Hepatocyte (in vitro differentiated cells): ENCODE data around the gene TRIM17.

Experiments used
- EZH2 ChIP-seq: fragments of 200-600 bp; sonication (generic); IDR thresholded peaks from 2 replicates; pipeline ENCODE4 v1.6.1; 2016; ENCODE audit warnings: antibody characterized with exemption, mild to moderate bottlenecking, borderline replicate concordance
- EZH2phosphoT487 ChIP-seq: fragments of 200-600 bp; sonication (generic); IDR thresholded peaks from one replicate; pipeline ENCODE4 v1.6.1; 2018; ENCODE audit warnings: antibody characterized with exemption, mild to moderate bottlenecking, low read depth, moderate library complexity; ENCODE audit not compliant: unreplicated experiment, severe bottlenecking
- TF ChIP-seq, protein P1 (sequence below): fragments of 200-600 bp; sonication (generic); IDR thresholded peaks from 2 replicates; pipeline ENCODE4 v1.5.1; 2016; ENCODE audit warnings: antibody characterized with exemption, mild to moderate bottlenecking; ENCODE audit not compliant: poor library complexity

GRCh38 chr1:228460821-228461220 lies 44.2 kb upstream of the TRIM17 start:
- TF ChIP-seq, protein P1, sequence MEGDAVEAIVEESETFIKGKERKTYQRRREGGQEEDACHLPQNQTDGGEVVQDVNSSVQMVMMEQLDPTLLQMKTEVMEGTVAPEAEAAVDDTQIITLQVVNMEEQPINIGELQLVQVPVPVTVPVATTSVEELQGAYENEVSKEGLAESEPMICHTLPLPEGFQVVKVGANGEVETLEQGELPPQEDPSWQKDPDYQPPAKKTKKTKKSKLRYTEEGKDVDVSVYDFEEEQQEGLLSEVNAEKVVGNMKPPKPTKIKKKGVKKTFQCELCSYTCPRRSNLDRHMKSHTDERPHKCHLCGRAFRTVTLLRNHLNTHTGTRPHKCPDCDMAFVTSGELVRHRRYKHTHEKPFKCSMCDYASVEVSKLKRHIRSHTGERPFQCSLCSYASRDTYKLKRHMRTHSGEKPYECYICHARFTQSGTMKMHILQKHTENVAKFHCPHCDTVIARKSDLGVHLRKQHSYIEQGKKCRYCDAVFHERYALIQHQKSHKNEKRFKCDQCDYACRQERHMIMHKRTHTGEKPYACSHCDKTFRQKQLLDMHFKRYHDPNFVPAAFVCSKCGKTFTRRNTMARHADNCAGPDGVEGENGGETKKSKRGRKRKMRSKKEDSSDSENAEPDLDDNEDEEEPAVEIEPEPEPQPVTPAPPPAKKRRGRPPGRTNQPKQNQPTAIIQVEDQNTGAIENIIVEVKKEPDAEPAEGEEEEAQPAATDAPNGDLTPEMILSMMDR, result no peak
- TF ChIP-seq EZH2 (no peak), EZH2phosphoT487 (no peak)
